ENCODE data around the gene IQSEC1.

IQSEC1 gene

GRCh38 chr3:13025778-13026518 is 47.3 kb downstream of the IQSEC1 start:
- DNase-seq = no peak

- no peak for DNase-seq
Observed at GRCh38 chr3:13025090-13025489, 48.1 kb downstream of the IQSEC1 start.

GRCh38 chr3:13024765-13025065 is 48.5 kb downstream of the IQSEC1 start:
- no peak for DNase-seq

DNA sequence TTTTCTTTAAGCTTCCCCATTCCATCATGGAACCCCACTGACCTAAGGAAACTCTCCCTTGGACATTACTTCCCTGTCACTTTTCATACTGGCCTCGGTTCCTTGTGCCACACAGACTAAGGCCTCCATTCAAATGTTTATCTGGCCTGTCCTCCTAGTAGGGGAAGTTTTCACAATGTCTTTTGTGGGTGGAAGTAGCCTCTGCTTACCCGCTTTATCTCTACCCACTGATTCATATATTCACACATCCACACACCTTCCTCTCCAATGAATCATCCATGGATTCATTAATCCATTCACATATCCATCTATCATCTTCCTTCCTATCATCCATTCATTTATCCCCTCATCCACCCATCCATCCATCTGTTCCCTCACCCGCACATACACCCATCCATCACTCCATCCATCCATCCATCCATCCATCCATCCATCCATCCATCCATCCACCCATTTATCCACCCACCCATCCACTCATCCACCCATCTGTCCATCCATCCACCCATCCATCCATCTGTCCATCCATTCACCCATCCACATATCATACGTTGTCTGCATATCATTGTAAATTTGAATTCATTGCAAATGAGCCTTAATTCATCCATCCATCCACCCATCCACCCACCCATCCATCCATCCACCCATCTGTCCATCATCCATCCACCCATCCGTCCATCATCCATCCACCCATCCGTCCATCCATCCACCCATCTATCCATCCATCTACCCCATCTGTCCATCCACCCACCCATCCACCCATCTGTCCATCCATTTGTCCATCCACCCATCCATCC is 49.1 kb downstream of the IQSEC1 start:
- DNase-seq = no peak

GRCh38 chr3:13023235-13023970 is 49.8 kb downstream of the IQSEC1 start:
- DNase-seq = no peak

DNA sequence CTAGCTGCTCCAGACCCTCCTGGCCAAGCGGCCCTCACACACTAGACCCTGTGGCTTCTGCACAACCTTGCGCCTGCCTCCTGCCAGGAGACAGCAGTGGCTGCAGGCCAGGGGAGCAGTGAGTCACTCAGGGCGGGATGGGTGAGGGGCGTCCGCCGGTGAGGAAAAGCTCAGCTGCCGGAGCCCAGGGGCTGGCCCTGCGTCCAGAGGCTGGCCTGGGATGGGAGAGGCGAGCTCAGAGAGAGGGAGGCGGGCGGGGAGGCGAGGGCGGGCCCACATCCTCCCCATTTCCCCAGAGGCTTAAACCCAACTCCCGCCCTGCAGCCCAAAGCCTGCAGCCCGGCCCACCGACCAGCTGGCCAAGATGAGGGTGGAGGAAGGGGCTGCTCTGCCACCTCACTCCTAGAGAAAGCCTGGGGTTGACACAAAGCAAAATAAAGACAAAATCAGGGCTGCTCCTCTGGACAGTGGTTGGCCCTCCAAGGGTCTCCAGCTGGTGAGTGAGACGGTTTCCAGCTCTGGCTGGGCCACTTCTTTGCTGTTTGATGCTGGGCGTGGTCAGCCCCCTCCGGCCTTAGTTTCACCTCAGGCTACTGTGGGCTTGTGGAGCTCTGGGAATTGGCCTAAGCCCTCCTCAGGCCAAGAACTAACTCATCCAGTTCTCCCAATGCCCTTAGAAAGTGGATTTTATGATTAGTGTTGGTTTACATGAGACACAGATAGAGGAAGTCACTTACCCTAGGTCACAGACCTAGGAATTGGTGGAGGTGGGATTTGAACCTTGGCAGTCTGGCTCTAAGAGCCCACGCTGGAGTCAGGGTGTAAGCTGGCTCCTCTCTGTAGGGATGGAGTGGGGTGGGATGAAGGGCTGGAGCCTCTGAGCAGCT is 50.6 kb downstream of the IQSEC1 start:
- DNase-seq = no peak

- DNase-seq = no peak
Observed at GRCh38 chr3:13021141-13022114, 51.8 kb downstream of the IQSEC1 start.

- no peak for DNase-seq
Observed at GRCh38 chr3:13020159-13020750, 53.0 kb downstream of the IQSEC1 start.

GRCh38 chr3:13019243-13020095 is 53.8 kb downstream of the IQSEC1 start:
- no peak for DNase-seq

DNA sequence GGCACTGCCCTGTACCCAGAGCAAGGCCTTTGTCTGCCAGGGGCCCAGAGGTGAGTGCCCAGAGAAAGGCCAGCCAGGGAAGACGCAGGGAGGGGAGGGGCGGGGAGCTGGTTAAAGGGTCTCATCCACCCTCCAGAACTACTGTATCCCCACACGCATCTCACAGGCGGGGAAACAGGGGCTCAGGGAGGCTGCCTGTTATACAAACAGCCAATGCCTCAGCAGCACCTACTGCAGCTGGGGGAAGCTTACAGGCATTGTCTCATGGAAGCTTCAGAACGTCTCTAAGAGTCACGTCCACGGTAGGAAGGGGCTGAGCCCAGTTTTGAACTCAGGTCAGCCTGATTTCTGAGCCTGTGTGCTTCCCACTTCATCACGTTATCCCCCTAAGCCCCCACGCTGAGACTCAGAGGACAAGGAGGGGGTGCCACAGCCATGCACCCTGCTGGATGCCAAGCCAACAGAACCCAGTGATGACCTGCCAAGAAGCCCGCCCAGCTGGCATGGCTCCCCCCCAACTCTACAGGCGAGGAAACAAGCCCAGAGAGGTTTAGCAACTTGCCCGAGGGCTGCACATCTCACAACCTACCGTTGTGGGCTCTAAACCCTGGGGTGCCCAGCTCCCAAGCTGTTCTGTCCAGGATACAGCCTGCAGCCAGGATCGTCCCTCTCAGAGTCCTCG is 54.5 kb downstream of the IQSEC1 start:
- DNase-seq = no peak

DNA sequence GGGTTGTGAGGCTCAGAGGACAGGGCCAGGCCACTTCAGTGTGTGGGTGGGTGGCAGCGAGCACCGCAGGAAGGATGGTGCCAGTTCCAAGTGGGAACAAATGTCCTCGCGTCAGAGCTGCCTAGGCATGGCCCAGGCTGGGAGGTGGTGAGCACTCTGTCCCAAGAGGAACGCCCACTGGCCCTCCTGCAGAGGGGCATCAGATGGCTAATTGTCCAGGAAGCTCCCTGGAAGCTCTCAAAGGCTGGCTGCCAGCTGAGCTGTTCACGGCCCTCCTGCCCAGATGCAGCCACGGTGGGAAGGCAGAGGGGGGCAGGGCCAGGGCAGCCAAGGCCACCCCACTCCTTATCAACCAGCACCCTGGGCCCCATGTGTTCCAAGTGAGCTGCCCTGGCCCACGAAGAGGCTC is 55.2 kb downstream of the IQSEC1 start:
- no peak for DNase-seq

DNA sequence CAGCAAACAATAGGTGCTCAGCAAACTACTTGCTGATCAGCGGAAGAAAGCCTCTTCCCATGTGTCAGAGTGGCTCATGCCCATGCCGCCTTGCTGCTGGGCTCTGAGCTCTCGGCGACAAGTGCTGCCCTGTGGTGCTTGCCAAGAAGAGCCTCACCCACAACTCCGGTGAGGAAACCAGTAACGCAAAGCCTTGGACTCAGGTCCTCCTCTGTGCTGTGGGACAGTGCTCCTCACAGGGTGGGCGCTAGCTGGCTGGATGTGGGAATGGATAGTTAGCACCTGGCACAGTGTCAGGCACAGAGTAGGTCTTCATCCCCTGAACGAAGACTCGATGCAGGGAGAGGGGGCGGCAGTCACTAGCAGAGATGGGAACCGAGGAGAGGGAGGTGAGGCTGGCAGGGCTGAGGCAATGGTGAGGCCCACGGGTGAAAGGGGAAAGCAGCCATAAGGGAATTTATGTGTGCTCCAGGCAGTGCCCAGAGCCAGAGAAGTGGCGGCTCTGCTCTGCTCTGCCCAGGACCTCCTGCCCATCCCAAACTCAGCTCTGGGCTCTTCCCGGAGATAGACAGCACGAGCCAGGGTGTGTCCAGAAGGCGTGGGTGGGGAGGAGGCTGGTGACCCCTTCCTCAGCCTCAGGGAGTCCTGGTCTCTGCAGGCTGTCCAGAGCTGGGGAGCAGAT is 55.7 kb downstream of the IQSEC1 start:
- no peak for DNase-seq

- no peak for DNase-seq
Observed at GRCh38 chr3:13016721-13017255, 56.4 kb downstream of the IQSEC1 start.

GRCh38 chr3:13016083-13016720 is 57.0 kb downstream of the IQSEC1 start:
- no peak for DNase-seq

DNA sequence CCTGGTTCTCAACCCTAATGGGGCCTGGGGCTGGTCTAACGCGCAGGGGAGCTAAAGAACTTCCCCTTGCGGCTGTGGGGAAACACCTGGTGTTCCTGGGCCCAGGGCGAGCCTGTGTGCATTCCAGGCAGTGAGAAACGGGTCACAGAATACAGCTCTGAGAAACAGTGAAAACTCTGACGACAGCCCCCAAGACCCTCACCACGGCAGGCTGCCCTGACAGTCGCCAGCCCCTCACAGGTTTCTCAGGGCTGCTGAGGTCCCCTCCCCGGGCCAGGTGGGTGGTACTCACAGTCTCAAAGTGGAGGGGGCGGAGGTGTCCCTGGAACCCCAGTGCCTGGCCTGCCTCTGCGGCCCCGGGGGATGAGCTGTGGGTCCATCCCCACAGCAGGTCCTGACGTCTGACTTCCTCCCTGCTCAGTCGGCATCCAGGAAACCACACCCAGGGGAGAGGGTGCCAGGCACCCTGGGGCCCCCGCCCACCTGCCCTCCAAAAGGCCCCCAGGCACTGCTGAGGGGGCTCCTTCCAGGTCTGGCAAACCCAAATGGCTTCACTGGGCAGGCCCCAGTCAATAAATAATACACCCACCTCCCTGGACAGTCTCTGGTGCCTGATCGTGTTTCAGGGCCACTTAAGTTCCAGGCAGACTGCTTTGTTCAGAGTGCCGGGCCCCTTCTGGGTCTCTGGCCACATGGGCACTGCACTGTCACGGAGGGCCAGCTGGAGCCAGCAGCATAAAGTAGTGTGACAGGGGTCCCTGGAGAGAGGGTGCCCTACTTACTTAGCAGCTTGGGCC is 57.7 kb downstream of the IQSEC1 start:
- no peak for DNase-seq

DNA sequence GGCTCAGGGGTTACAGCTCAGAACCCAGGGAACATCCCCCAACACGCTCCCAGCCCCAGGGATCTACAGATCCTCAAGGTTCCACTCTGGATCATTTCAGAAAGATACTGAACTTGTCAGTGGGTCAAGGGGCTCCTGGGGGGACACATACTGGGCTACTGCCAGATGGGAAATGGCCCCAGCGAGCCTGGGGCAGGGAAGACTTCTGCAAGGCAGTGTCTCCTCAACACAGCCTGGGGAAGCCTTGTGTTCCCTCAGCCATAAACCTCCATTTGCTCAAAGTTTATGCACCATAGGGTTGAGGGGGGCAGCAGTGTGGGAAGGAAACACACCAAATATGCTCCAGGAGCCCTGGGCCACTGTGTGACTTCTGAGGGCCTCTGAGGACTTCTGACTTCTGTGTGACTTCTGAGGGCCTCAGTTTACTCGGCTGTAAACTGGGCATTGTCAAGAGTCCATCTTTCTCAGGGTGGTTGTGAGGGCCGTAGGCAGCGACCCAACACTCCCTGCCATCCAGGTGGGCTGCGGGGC is 58.4 kb downstream of the IQSEC1 start:
- no peak for DNase-seq

All from NCI-H1930 (cell line).